Measurements from ENCODE around the gene FITM2. TPM values are rescaled to one million over a fixed set of nuclear protein-coding genes. Genes with fewer than 3 reads are reported as not detected.

The FITM2 gene
- total RNA-seq = 5.3 and 7.1 TPM in 2 replicates

GRCh38 chr20:44310664-44311639 lies at the start of gene FITM2:
FITM2 (minus strand) TSS chr20:44311202; CDS start chr20:44311148, 54 bp downstream.

GRCh38 chr20:44355498-44356352 lies 44.7 kb upstream of the FITM2 start, which contains the start of gene HNF4A:
HNF4A (plus strand) TSS chr20:44355699; CDS start chr20:44355805, 106 bp downstream.

GRCh38 chr20:44336725-44337380 lies 25.9 kb upstream of the FITM2 start, which contains the start of gene R3HDML:
R3HDML (plus strand) TSS chr20:44337043; CDS start chr20:44337158, 115 bp downstream.

Other genes with a start within 250 kb of the FITM2 start
- 0.09 TPM in 1 of 2 replicates, not detected in the other for gene JPH2, start 124.0 kb downstream of the FITM2 start, total RNA-seq
- 30.8 and 36.3 TPM in 2 replicates for gene OSER1, start 100.4 kb downstream of the FITM2 start, total RNA-seq
- not detected in 2 replicates for gene GDAP1L1, start 63.9 kb downstream of the FITM2 start, total RNA-seq
- gene R3HDML, start 25.8 kb upstream of the FITM2 start, total RNA-seq = not detected in 2 replicates
- not detected in 2 replicates for gene HNF4A, start 44.5 kb upstream of the FITM2 start, total RNA-seq
- 3.7 and 4.9 TPM in 2 replicates for gene TTPAL, start 164.7 kb upstream of the FITM2 start, total RNA-seq
- gene SERINC3, start 210.9 kb upstream of the FITM2 start, total RNA-seq = 74.5 and 92.5 TPM in 2 replicates

All from endothelial cell of coronary artery (primary cell).